Fibroblast of gingiva (primary cell): ENCODE results near the gene ZER1.
A peak's percentile ranks its signal among the peaks of the same experiment; 100 is the strongest.

Experiments used
- DNase-seq: peaks from one replicate; pipeline ENCODE4 v3.0.0-alpha.2; 2011; ENCODE audit warnings: low read depth

ZER1 gene

DNA sequence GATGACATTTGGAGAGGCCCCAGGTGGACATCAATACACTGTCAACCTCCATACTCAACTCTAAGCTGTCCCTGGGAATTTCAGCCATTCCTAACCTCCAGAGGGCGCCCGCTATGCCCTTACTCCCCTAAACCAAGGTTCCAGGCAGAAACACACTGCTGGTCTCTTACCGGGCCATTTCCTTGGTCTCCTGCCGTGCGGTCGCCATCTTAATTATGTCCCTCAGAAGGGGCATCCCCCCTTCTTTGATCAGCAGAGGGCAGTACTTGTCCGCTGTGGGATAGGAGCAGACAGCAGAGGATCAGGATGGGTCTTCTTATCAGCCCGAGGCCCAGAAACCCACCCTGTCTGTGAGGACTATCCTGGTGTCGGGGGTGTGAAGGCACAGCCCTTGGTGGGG lies 38.5 kb downstream of the ZER1 start:
- DNase-seq, result peak; percentile 65

DNA sequence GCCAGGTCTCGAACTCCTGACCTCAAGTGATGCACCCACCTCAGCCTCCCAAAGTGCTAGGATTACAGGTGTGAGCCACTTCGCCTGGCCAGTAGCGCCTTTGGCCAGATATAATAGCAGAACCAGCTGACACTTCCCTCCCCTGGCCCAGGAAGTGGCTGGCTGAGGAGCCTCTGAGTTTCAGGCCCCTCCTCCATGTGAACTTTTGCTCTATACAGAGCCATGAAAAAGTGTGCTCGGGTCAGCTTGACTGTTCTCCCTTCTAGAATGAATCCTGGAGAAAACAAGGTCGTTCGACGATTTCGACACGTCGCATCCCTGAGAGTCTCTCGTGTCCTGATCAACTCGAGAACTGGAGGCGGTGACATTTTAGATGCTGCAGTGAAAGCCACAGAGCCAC lies 39.2 kb downstream of the ZER1 start:
- DNase-seq, result no peak

DNA sequence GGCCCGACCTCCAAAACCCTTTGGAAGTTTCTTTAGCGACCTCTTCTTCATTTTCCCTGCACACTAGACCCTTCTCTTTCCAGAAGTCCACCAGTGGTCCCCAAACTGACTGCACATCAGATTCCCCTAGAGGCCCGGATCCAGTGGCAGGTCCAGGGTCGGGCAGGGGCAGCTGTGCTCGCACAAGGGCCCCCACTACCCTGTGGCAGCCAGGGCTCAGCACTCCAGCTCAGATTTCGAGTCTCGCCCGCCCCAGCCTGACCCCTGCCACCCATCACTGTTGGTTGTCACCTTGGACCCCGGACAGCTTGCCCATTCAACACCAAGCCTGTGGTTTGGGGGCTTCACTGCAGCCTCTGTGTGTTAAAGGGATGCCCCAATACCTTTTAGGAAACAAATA lies 40.0 kb downstream of the ZER1 start:
- DNase-seq, result no peak

DNA sequence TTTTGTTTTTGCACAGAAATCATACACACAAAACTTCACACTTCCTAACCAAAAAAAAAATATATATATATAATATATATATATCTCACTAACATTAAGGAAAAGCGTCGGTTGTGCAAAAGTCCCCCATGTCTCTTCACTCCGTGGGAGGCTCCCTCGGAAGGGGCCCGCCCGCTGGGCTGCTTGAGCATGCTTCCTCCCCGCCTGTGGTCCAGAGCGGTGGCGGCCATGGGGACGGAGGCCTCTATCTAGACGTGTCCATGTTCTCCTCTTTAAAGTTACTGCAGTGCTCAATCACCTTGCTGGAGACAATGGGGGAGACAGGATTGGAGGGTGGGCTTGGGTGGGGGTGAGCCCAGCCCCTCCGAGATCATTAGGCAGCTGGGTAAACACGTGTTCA lies 40.6 kb downstream of the ZER1 start:
- DNase-seq, result no peak

DNA sequence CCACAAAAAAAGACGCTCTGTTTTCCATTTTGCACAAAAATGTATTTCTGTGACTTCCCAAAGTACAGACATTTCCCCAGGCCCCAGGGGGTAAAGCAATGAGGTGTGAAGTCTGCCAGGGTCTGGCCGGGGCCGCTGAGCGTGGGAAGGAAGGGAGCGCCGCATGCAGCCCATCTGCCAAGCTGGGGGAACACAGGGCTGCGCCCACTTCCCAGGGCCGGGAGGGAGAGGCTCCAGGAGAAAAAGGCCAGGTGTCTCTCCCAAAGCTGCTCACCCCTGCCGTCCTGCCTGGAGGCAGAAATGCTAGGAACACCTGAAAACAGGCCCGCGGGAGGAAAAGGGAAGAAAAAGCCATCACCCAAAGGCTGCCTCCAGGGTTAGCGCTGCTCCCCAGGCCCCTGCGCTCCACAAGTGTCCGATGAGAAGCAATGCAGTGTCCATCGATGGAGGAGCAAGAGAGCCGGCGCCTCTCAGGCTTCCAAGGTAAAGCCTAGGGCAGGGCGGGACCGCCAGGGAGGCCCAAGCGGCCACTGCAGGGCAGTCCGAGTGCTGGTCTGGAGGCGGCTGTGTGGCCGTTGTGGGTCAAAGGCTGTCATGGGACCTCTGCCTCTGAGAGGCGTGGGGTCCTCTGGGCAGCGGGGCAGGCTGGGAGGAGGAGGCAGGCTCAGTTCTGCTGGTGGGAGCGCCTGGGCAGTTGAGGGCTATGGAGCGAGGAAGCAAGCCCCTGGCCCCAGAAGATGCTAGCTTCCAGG lies 41.8 kb downstream of the ZER1 start:
- no peak for DNase-seq

DNA sequence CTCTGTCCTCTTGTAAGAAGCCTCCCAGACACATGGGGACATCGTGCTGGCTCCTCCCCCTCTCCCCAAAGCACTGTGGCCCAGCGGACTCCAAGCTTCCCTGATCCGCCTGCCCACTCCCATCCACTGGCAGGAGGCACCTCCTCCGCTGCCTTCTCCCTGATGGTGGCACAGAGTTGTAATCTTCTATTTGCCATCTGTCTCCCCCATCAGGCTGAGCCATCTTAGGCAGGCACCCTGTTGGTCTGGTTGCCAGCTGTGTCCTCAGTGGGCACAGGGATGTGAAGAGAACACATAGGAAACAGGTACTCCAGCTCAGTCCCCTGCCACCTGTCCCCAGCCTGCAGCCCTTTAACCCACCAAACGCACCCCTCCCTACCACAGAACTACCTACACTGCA lies 42.4 kb downstream of the ZER1 start:
- no peak for DNase-seq

DNA sequence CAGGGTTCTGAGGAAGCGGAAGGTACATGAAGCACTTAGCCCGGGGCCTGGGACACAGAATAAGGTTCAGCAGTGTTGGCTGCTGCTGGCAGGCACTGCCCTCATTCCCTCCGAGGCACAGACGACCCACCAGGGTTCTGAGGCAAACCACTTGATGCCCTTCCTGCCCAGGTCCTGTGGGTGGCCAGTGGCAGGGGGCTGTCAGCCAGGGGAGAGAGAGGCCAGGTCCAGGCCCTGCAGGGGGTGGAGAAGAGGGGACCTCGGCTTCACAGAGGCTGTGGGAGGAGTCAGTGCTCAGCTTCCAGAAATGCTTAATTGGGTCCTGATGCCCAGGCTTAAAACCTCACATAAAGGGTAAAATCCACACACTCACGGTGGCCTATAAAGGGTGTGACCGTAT lies 43.4 kb downstream of the ZER1 start:
- no peak for DNase-seq

DNA sequence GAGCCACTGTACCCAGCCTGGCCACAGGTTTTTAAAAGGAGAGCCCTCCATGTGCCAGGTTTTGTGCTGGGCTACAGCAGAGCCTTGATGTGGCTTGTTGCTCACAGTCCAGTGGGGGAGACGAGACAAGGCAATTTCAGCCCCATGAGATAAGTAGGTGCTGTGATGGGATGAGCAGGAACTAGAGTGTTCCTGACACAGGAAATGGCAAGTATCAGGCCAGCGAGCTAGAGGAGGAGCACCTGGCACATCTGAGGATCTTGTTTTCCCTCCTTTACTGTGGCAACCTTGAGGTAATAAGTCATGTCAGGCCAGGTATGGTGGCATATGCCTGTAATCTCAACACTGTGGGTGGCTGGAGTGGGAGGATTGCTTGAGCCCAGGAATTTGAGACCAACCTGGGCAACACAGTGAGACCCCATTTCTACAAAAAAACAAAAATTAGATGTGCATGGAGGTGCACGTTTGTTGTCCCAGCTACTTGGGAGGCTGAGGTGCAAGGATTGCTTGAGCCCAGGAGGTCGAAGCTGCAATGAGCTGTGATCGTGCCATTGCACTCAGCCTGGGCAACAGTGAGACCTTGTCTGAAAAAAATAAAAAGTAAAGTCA lies 44.0 kb downstream of the ZER1 start:
- no peak for DNase-seq

DNA sequence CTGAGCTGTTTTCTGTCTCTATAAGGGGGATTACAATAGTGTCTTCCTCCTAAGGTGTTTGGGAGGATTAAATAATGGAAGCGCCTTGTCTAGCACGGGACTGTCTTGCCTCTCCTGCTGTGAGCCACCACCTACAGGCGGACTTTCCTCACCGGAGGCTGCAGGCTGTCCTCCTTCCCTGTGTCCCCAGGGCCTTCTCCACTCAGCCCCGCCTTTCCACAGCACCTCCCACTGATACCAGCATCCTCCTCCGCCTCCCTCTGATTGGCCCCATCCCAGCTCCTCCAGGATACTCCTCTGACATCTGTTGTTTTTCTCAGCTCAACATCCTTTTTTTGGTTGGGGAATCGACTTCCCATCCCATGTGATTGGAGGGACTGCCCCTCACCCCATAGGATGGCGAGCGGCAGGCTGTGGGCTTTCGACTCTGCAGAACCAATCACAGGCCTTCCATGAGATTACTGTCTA lies 46.9 kb downstream of the ZER1 start:
- peak; percentile 70 for DNase-seq

DNA sequence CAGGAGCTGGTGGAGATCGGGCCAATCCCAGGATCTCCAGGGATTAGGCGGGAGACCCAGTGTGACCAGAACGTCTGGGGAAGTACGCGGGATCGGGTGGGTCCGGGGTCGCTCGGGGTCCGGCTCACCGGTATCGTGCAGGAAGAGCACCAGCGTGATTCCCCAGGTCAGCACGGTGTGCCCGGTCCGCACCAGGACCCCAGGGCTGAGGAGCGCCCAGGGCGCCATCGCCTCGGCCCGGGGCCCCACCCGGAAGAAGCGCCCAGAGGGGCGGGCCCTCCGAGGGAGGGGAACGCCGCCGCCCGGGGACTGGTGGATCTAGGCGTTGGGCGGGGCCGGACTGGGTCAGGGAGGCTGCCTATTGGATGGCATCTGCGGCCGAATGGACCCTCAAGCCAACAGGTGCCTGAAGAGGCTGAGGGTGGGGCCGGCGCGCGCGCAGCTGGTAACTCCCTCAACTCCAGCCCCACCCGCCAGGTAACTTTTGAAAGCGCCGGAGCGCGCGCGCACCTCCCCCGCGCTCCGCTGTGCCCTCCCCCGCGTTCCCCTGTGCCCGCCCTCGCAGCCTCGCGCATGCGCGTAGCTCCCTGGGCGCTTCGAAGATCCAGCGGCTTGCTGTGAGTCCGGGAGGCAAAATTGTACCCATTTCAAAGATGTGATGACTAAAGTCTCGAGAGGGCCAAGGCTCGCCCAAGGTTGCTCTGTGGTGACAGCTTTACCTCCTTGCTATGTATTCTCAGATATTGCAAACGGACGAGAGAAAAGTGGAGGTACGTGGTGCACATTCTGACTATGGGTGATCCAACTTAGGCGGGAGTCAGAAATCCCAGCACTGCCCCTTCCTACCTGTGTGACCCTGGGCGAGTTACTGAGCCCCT lies 47.6 kb downstream of the ZER1 start, which contains the start of gene ZDHHC12:
TSS of gene ZDHHC12 (minus strand) at position 262 of the 878 bp plus-strand sequence. CDS start at position 228, 34 bp downstream.
- peak; percentile 85 for DNase-seq

DNA sequence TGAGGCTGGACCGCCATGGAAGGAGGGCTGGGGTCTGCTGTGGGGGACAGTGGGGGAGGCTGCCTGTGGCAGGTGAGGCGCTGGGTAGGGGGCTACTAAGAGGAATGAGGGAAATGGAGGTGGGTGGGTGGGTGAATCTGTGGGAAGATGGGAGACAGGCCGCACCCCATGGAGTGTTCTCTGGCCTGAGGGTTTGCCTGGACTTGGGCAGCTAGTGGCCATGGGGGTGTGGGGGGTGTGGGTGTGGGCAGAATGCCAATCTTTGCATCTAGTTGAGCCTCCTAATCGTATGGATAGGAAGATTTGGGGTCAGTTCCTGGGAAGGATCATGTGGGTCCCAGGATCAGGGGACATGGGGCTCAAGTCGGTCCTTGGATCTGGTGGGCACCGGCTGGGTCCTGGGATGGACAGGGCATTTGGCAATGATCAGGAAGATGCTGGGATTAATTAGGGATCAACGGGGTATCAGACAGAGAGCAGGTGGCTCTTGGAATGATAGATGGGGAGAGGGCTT lies 48.3 kb downstream of the ZER1 start:
- DNase-seq, result no peak

DNA sequence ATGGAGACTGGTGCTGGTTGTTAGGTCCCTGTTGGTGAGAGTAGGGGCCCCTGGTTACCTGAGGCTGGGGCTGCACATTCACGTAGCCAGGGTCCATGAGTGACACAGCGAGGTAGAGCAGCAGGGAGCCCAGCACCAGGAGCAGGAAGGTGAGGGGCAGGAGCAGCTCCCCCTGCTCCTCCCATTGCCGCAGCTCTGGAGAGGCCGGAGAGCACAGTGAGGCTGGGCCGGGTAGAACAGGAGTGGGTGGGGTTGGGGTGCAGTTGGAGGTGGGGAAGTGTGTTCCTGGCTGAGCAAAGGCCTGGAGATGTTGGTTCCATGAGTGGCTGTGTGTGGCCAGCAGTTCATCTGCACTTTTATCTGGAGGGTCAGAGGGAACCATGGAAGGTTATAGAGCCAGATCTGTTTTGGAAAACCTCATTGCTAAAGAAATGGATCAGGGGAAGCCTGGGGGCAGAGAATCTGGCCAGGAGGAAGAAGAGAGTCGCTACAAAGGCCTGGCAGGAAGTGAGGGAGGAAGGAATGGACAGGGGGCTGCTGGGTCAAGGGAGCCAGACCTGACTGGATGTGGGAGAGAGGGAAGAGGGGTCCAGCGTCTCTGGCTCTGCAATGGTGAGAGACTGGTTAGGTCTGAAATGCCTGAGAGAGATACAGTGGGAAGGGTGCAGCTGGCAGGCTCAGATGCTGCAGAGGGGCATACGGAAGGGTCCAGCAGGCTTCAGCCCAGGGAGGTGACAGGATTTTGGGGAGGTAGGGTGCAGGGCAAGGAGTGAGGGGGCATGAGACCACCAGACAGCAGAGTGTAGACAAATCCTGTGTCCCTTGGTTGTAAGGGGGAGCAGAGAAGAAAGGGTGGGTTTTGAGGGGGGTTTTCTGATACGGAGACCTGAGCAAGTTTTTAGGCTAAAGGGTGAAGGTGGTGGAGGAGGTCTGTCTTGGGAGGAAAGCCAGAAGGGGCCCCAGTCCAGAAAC lies 49.1 kb downstream of the ZER1 start:
- DNase-seq, result no peak

DNA sequence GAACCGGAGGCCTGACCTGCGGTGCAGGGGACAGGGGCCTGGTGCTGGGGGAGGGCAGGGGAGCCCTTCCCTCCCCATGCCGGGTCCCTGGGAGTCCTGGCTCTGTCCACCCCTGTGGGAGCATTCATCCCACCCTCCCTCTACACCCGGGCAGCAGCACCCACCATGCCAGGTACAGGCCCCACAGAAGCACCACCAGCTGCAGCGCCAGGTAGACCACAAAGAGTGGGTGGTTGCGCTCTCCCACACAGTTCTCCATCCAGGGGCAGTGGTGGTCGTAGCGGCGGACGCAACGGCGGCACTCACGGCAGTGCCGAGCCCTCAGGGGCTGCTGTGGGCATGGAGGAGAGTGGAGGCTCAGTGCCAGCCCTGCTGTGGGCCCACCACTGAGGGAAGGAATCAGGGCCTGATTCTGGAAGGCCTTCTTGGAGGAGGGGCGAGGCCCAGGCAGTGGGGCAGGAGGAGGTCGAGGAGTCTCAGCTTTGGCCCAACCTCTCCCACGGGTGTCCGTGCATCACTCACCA lies 50.2 kb downstream of the ZER1 start:
- DNase-seq, result no peak

DNA sequence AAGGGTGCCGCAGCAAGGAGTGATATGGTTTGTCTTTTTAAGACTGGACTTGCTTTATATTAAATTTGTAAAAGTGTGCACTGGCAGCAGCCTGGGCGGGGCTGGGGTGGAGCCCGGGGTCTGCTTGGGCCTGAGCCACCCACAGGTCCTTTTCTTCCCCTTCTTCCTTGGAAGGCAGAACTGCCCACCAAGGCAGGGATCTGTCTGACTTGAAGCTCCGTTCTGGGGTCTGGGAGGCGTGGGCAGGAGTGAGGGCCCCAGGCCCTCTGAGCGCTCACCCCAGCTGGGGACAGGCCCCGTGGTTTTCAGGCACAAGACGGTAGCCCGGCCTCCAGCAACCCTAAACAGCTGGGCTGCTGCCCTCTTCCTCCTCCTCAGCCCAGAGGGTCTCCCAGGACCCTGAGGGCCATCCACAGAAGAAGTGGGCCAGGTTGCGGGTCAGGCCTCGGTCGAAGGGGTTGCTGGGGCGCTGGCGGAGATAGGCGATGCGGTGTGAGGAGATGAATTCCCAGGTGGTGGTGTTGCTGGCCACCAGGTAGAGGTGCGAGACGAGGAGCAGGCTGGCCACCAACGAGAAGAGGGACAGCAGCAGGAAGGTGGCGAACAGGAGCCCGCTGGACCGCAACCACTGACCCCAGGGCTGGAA lies 50.8 kb downstream of the ZER1 start:
- no peak for DNase-seq

DNA sequence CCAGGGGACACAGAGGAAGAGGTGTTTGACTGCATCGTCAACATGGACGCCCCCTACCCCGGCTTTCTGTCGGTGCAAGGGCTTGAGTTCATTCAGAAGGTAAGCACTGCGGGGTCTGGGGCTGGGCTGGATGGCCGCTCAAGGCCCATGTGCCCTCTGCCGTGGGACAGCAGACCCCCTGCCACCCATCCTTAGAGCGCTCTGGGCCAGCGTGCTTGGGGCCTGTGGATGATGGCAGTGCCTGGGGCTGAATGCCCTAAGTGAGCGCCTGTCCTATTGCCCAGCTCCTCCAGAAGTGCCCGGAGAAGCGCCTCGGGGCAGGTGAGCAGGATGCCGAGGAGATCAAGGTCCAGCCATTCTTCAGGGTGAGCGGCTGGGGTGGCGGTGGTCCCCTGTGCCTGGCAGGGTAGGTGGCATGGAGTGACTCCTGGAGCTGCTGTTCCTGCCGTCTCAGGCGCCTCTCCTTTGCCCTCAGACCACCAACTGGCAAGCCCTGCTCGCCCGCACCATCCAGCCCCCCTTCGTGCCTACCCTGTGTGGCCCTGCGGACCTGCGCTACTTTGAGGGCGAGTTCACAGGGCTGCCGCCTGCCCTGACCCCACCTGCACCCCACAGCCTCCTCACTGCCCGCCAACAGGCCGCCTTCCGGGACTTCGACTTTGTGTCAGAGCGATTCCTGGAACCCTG lies 51.7 kb downstream of the ZER1 start:
- no peak for DNase-seq

DNA sequence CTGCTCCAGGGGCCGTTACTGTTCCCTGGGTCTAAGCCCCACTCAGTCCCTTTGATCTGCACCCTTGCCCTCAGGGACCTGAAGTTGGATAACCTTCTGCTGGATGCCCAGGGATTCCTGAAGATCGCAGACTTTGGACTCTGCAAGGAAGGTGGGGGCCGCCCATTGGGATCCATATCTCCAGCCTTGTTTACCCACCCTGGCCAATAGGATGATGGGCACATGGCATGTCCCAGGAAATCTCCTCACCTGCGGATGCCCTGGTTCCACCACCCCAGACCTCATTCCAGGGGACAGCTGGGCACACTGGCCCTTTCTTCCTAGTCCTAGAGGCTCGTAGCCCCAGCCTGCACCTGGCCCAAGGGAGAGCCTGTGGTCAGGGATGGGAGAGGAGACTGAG lies 53.3 kb downstream of the ZER1 start:
- no peak for DNase-seq

DNA sequence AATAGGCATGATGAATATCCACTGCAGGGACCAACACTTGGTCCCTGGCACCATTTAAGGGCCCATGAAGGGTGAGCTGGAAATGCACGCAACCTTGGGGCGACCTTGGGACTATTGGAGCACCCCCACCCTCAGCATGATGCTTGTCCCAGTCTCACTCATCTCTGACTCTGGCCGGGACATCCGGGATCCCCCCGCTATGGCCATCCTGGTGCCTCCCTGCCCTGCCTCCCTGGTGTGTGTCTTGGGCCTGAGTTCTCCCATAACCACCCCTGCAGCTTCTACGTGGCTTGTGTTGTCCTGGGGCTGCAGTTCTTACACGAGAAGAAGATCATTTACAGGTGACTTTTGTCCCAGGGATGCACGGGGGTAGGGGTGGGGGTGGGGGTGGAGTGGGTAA lies 53.7 kb downstream of the ZER1 start:
- DNase-seq, result no peak

DNA sequence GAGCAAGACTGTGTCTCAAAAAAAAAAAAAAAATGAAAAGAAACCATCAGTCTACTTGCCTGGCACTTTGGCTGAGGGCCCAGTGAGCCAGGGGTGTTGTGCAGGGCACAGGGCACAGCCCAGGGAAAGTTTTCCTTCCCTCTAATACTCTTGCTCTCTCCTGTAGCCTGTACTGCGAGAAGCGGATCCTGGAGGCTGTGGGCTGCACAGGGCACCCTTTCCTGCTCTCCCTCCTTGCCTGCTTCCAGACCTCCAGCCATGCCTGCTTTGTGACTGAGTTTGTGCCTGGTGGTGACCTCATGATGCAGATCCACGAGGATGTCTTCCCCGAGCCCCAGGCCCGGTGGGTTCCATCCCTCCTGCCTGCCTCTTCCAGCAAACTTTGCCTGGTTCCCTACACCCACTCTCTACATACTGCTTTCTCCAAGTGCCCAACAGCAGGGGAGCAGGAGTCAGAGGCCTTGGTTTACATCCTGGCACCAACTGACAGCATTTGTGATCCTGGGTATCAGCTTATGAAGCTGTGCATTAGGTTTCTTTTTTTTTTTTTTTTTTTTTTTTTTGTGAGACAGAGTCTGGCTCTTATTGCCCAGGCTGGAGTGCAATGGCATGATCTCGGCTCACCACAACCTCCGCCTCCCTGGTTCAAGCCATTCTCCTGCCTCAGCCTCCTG lies 55.0 kb downstream of the ZER1 start:
- no peak for DNase-seq

DNA sequence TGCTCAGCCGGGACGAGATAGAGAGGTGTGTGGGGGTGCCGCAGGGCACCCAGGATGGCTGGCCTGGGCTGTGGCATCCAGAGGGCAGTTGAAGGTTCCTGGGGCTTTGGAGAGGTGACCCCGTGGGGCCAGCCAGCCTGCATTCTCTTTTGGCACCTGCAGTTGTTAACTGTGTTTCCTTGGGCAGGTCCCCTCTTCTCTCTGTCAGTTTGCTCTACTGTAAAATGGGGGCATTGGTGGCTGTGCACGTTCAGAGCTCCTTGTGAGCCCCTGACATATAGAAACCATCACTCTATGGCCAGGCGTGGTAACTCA lies 56.3 kb downstream of the ZER1 start:
- DNase-seq, result no peak
